HepG2 (cell line): Measurements from ENCODE around the gene CXXC5. TPM values are rescaled to one million over a fixed set of nuclear protein-coding genes. Genes with fewer than 3 reads are reported as not detected.

Experiments used
- CTCF ChIP-seq: sonication (generic); formaldehyde crosslinking; IDR thresholded peaks from 2 replicates; pipeline ENCODE4 v1.5.0; 2020; ENCODE audit warnings: mild to moderate bottlenecking, missing genetic modification reagents, moderate library complexity
- DMAP1 ChIP-seq: IDR thresholded peaks from 2 replicates; pipeline ENCODE4 v1.6.1; 2016
- FLYWCH1 ChIP-seq: sonication (generic); formaldehyde crosslinking; IDR thresholded peaks from 2 replicates; pipeline ENCODE4 v1.8.1; 2023; ENCODE audit warnings: mild to moderate bottlenecking, missing genetic modification reagents
- KDM5B ChIP-seq: sonication (generic); formaldehyde crosslinking; IDR thresholded peaks from 2 replicates; pipeline ENCODE4 v1.4.0; 2020; ENCODE audit warnings: missing genetic modification reagents, mild to moderate bottlenecking, borderline replicate concordance
- MATR3 ChIP-seq: sonication (generic); formaldehyde crosslinking; IDR thresholded peaks from 2 replicates; pipeline ENCODE4 v1.4.0; 2020; ENCODE audit warnings: missing genetic modification reagents
- MLXIP ChIP-seq: sonication (generic); formaldehyde crosslinking; IDR thresholded peaks from 2 replicates; pipeline ENCODE4 v1.9.0; 2021; ENCODE audit warnings: missing genetic modification reagents, borderline replicate concordance
- MXD1 ChIP-seq: sonication (generic); formaldehyde crosslinking; IDR thresholded peaks from 2 replicates; pipeline ENCODE4 v1.4.0; 2020; ENCODE audit warnings: mild to moderate bottlenecking, missing genetic modification reagents
- SRF ChIP-seq: IDR thresholded peaks from 2 replicates; pipeline ENCODE4 v1.6.1; 2011; ENCODE audit warnings: mild to moderate bottlenecking, low read depth, low read length, moderate library complexity
- STAG1 ChIP-seq: sonication (generic); formaldehyde crosslinking; IDR thresholded peaks from 2 replicates; pipeline ENCODE4 v1.4.0; 2020; ENCODE audit warnings: missing genetic modification reagents
- THAP9 ChIP-seq: sonication (generic); formaldehyde crosslinking; IDR thresholded peaks from 2 replicates; pipeline ENCODE4; 2020; ENCODE audit warnings: missing genetic modification reagents, mild to moderate bottlenecking, borderline replicate concordance
- ZNF326 ChIP-seq: sonication (generic); formaldehyde crosslinking; IDR thresholded peaks from 2 replicates; pipeline ENCODE4 v1.4.0; 2020; ENCODE audit warnings: missing genetic modification reagents, borderline replicate concordance
- ZNF335 ChIP-seq: sonication (generic); formaldehyde crosslinking; IDR thresholded peaks from 2 replicates; pipeline ENCODE4 v1.4.0; 2020; ENCODE audit warnings: missing genetic modification reagents
- ZNF574 ChIP-seq: sonication (generic); formaldehyde crosslinking; IDR thresholded peaks from 2 replicates; pipeline ENCODE4 v1.4.0; 2020; ENCODE audit warnings: missing genetic modification reagents
- ZNF761 ChIP-seq: sonication (generic); formaldehyde crosslinking; conservative IDR thresholded peaks from 2 replicates; pipeline ENCODE4 v1.4.0; 2020; ENCODE audit warnings: mild to moderate bottlenecking, missing genetic modification reagents
- polyA plus RNA-seq, 8 experiments: library from polyadenylated mRNA; depleted of rRNA in 3 of 8; stranded (reverse) in 7 of 8; unstranded in 1 of 8; fragments of >200 nt; fragmentation: Illumina TruSeq in 4 of 8; extraction: Trizol in 4 of 8; gene quantifications; 2 replicates each; pipeline versions ENCODE4 v1.2.1 to v1.2.3, GENCODE V29; 2011 to 2016; ENCODE audit warnings: low read depth in 4 of 8, missing spikeins in 1 of 8, mixed read lengths in 1 of 8; ENCODE audit not compliant: insufficient read depth in 1 of 8
- total RNA-seq, 5 experiments: library from RNA; depleted of rRNA; stranded (reverse); fragments of >200 nt; fragmentation: Illumina TruSeq; extraction: Trizol; gene quantifications; 2 replicates each; pipeline ENCODE4 v1.2.3, GENCODE V29; 2016; ENCODE audit warnings: low read depth in 1 of 5

CXXC5 gene
- total and polyA plus RNA-seq, 2 of the 13 experiments (the other 11 are each of a cell fraction or from before 2014, with no cell fraction given): 32.3 to 33.0 TPM

GRCh38 chr5:139684881-139685749 lies 37.0 kb downstream of the CXXC5 start (continued):
- TF ChIP-seq CTCF: peak; percentile 67
- no peak for TF ChIP-seq FLYWCH1 (CRISPR knock-in tag)
- no peak for TF ChIP-seq ZNF335 (CRISPR knock-in tag)
- TF ChIP-seq DMAP1 (CRISPR knock-in tag): no peak
- TF ChIP-seq MXD1: no peak
- TF ChIP-seq ZNF574 (CRISPR knock-in tag): 0 out of 2 replicates have a peak, but pooled peaks have one; percentile 11
- no peak for TF ChIP-seq MLXIP (CRISPR knock-in tag)
- no peak for TF ChIP-seq SRF
- TF ChIP-seq THAP9 (CRISPR knock-in tag): no peak
- no peak for TF ChIP-seq KDM5B (CRISPR knock-in tag)
- no peak for TF ChIP-seq ZNF326 (CRISPR knock-in tag)
- no peak for TF ChIP-seq ZNF761
- no peak for TF ChIP-seq MATR3
- TF ChIP-seq STAG1 (CRISPR knock-in tag): peak; percentile 34; the same call in 1 of the 2 replicates
